CD14-positive monocyte (primary cell): ENCODE results near the gene UHMK1. TPM values are rescaled to one million over a fixed set of nuclear protein-coding genes. Genes with fewer than 3 reads are reported as not detected.
"Not testable (repeated sequence)": the region's sequence is repeated elsewhere in the genome, so short reads cannot be mapped to it uniquely, and the experiment has no call there.

Experiments used
- DNase-seq, 3 donors: peaks; one replicate each; pipeline ENCODE4 v3.0.0-alpha.2; 2011 to 2022
- H2AFZ ChIP-seq: 2 replicates; pipeline ENCODE4 v1.6.0; 2012; ENCODE audit warnings: mild to moderate bottlenecking, low read depth, low read length, inconsistent platforms; ENCODE audit not compliant: insufficient read depth, poor library complexity, severe bottlenecking
- H3K27ac ChIP-seq, 2 donors: 1 replicate in 1 of 2; 2 replicates in 1 of 2; pipeline ENCODE4 v1.5.1; 2012 to 2013; ENCODE audit warnings: low read length in 2 of 2, control low read depth in 1 of 2, inconsistent platforms in 1 of 2, low read depth in 1 of 2, mild to moderate bottlenecking in 1 of 2
- H3K27me3 ChIP-seq, 2 donors: one replicate each; pipeline versions ENCODE4 v1.6.0 to v1.6.1; 2011 to 2013; ENCODE audit warnings: low read length in 2 of 2; ENCODE audit not compliant: control insufficient read depth in 2 of 2, insufficient read depth in 2 of 2
- H3K36me3 ChIP-seq, 2 donors: replicated peaks in 1 of 2; 1 replicate in 1 of 2; 2 replicates in 1 of 2; pipeline versions ENCODE4 v1.5.1 to v1.6.1; 2012 to 2013; ENCODE audit warnings: low read length in 2 of 2, control low read depth in 1 of 2, inconsistent platforms in 1 of 2, mild to moderate bottlenecking in 1 of 2; ENCODE audit not compliant: insufficient read depth in 2 of 2, control insufficient read depth in 1 of 2
- H3K4me1 ChIP-seq, 2 donors: 1 replicate in 1 of 2; 2 replicates in 1 of 2; pipeline versions ENCODE4 v1.5.1 to v1.6.1; 2012 to 2013; ENCODE audit warnings: low read length in 2 of 2, control low read depth in 1 of 2, inconsistent platforms in 1 of 2, mild to moderate bottlenecking in 1 of 2, moderate library complexity in 1 of 2; ENCODE audit not compliant: insufficient read depth in 2 of 2, control insufficient read depth in 1 of 2
- H3K4me2 ChIP-seq: replicated peaks from 2 replicates; pipeline ENCODE3; 2012; ENCODE audit warnings: low read length, moderate library complexity, mild to moderate bottlenecking; ENCODE audit not compliant: poor library complexity, severe bottlenecking; ENCODE audit errors: extremely low read depth
- H3K4me3 ChIP-seq, 3 experiments: fragments of 200-600 bp in 1 of 3; sonication (generic) in 1 of 3; replicated peaks in 1 of 3; 1 replicate in 2 of 3; 2 replicates in 1 of 3; pipeline ENCODE4 v1.5.1; 2011 to 2013; ENCODE audit warnings: low read length in 3 of 3, mild to moderate bottlenecking in 3 of 3, control low read depth in 2 of 3, low read depth in 2 of 3, inconsistent platforms in 1 of 3, moderate library complexity in 1 of 3
- H3K79me2 ChIP-seq: 2 replicates; pipeline ENCODE4 v1.6.0; 2012; ENCODE audit warnings: mild to moderate bottlenecking, control low read depth, inconsistent platforms, low read length, moderate library complexity; ENCODE audit not compliant: insufficient read depth
- H3K9ac ChIP-seq: 2 replicates; pipeline ENCODE4 v1.6.0; 2017; ENCODE audit warnings: low read length, mild to moderate bottlenecking; ENCODE audit not compliant: insufficient read depth, poor library complexity, severe bottlenecking
- H3K9me3 ChIP-seq, 2 donors: replicated peaks in 1 of 2; 1 replicate in 1 of 2; 2 replicates in 1 of 2; pipeline versions ENCODE4 v1.5.1 to v1.6.1; 2012 to 2013; ENCODE audit warnings: low read length in 2 of 2, control low read depth in 1 of 2; ENCODE audit not compliant: control insufficient read depth in 1 of 2, insufficient read depth in 1 of 2
- H4K20me1 ChIP-seq: 2 replicates; pipeline ENCODE4 v1.6.0; 2012; ENCODE audit warnings: mild to moderate bottlenecking, low read length, control low read depth, moderate library complexity; ENCODE audit not compliant: insufficient read depth
- H3K27ac Mint-ChIP-seq, 7 donors: one replicate each; pipeline ENCODE4 v1.8.0; 2020; ENCODE audit warnings: mild to moderate bottlenecking in 7 of 7, mixed read lengths in 7 of 7, moderate library complexity in 6 of 7, inconsistent platforms in 2 of 7
- H3K27me3 Mint-ChIP-seq, 3 donors: one replicate each; pipeline ENCODE4 v1.8.0; 2021 to 2022; ENCODE audit warnings: low read depth in 3 of 3, mild to moderate bottlenecking in 3 of 3, mixed read lengths in 3 of 3, moderate library complexity in 3 of 3, inconsistent platforms in 1 of 3
- H3K36me3 Mint-ChIP-seq, 2 donors: one replicate each; pipeline ENCODE4 v1.8.0; 2020; ENCODE audit warnings: mixed read lengths in 2 of 2, inconsistent platforms in 1 of 2, mild to moderate bottlenecking in 1 of 2
- H3K4me1 Mint-ChIP-seq: one replicate; pipeline ENCODE4 v1.8.0; 2020; ENCODE audit warnings: mild to moderate bottlenecking, mixed read lengths
- H3K4me3 Mint-ChIP-seq, 2 donors: one replicate each; pipeline ENCODE4 v1.8.0; 2020; ENCODE audit warnings: mild to moderate bottlenecking in 2 of 2, mixed read lengths in 2 of 2, moderate library complexity in 1 of 2
- H3K9me3 Mint-ChIP-seq, 7 donors: one replicate each; pipeline ENCODE4 v1.8.0; 2020 to 2022; ENCODE audit warnings: mixed read lengths in 7 of 7, mild to moderate bottlenecking in 6 of 7, moderate library complexity in 6 of 7, inconsistent platforms in 2 of 7
- WGBS: methylation state at CpG from one replicate; pipeline ENCODE4 v1.1.5; 2013; ENCODE audit warnings: missing lambda C conversion rate; ENCODE audit not compliant: insufficient coverage; 5-methylcytosine and 5-hydroxymethylcytosine counted together
- intact Hi-C, 2 donors: fragments of 100-400 bp; cut with micrococcal nuclease; formaldehyde crosslinking; loops; one replicate each; pipeline versions ENCODE4 v1.15.0 to v1.15.1; 2023
- polyA plus RNA-seq, 3 donors: library from polyadenylated mRNA; depleted of rRNA in 1 of 3; unstranded in 2 of 3; stranded (reverse) in 1 of 3; fragments of 300-500 nt in 2 of 3; fragments of >200 nt in 1 of 3; fragmentation: Illumina TruSeq in 2 of 3; gene quantifications; 1 replicate in 2 of 3; 2 replicates in 1 of 3; pipeline ENCODE4 v1.2.3, GENCODE V29; 2012 to 2021
- TF ChIP-seq, protein P1 (sequence below): fragments of 200-600 bp; IDR thresholded peaks from one replicate; pipeline ENCODE4 v1.8.0; 2022; ENCODE audit warnings: antibody characterized with exemption, mild to moderate bottlenecking

The UHMK1 gene
- polyA plus RNA-seq, 3 donors, result 14.9 to 38.2 (median 27.7) TPM

DNA sequence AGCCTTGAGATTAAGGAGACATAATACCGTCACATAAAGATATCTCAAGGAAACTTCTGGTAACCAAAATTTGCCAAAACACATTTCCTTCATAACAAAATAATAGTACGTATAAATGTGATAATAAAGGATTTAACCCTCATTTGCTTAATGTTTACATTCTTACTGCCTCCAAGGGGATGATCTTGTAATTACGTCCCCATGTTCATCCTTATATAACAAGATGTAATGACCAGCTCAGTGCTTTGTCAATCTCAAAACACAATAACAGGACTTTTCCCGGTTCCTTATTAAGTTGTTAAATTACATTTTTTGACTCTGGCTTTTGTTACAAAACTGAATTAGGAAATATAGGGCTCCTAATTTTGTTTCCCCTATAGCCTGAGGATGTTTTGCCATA, 41.3 kb upstream of the UHMK1 start:
- no peaks in the 10 kb centered on the region for H3K4me1 Mint-ChIP-seq
- Histone ChIP-seq H3K27me3 (no peaks in the 10 kb centered on the region), H3K9ac (no peak overlapping the region), H3K4me3 (no peak overlapping the region), H3K4me1 (no peaks in the 10 kb centered on the region), H4K20me1 (no peaks in the 10 kb centered on the region), H3K9me3 (no peaks in the 10 kb centered on the region), H3K4me2 (no peak overlapping the region), H3K27ac (no peak overlapping the region), H2AFZ (no peak overlapping the region), H3K79me2 (no peaks in the 10 kb centered on the region), H3K36me3 (no peaks in the 10 kb centered on the region)
- H3K36me3 Mint-ChIP-seq, result no peaks in the 10 kb centered on the region
- H3K27ac Mint-ChIP-seq, result no peak overlapping the region
- H3K27me3 Mint-ChIP-seq, result peaks cover 3 to 10% (median 8%) of the 10 kb centered on the region in 3 donors
- TF ChIP-seq, protein P1, sequence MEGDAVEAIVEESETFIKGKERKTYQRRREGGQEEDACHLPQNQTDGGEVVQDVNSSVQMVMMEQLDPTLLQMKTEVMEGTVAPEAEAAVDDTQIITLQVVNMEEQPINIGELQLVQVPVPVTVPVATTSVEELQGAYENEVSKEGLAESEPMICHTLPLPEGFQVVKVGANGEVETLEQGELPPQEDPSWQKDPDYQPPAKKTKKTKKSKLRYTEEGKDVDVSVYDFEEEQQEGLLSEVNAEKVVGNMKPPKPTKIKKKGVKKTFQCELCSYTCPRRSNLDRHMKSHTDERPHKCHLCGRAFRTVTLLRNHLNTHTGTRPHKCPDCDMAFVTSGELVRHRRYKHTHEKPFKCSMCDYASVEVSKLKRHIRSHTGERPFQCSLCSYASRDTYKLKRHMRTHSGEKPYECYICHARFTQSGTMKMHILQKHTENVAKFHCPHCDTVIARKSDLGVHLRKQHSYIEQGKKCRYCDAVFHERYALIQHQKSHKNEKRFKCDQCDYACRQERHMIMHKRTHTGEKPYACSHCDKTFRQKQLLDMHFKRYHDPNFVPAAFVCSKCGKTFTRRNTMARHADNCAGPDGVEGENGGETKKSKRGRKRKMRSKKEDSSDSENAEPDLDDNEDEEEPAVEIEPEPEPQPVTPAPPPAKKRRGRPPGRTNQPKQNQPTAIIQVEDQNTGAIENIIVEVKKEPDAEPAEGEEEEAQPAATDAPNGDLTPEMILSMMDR, result no peak
- intact Hi-C loops, result no loop called here
- DNase-seq, result no peak
- no CpG with 5 or more reads among the region's 4 CpGs for WGBS
- H3K9me3 Mint-ChIP-seq, result peaks cover 0 to 9% (median 3%) of the 10 kb centered on the region in 7 donors
- H3K4me3 Mint-ChIP-seq, result no peak overlapping the region

DNA sequence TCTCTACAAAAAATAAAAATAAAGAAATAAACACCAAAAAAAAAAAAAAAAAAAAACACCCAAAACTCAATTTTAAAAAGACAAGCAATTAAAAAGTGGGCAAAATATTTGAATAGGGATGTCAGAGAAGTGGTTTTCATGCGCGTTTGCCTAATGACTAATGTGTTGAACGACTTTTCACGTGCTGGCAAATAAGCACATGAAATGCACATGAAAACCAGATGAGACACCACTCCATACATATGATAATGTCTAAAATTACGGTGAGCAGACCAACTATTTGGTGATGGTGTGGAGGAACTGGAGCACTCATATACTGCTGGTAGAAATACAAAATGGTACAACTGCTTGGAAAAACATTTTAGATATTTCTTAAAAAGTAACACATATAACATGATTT, 39.4 kb upstream of the UHMK1 start:
- Mint-ChIP-seq H3K27me3 (peaks cover 3 to 7% (median 7%) of the 10 kb centered on the region in 3 donors), H3K4me3 (no peak overlapping the region), H3K36me3 (no peaks in the 10 kb centered on the region), H3K9me3 (peaks cover 0 to 7% (median 0%) of the 10 kb centered on the region in 7 donors), H3K27ac (no peak overlapping the region), H3K4me1 (no peaks in the 10 kb centered on the region)
- no peak overlapping the region for H3K27ac ChIP-seq
- no peaks in the 10 kb centered on the region for H4K20me1 ChIP-seq
- intact Hi-C loops, result no loop called here
- H3K4me3 ChIP-seq, result no peak overlapping the region
- TF ChIP-seq, protein P1, result no peak
- H3K36me3 ChIP-seq, result no peaks in the 10 kb centered on the region
- WGBS, result no CpG with 5 or more reads among the region's 5 CpGs
- H3K79me2 ChIP-seq, result no peaks in the 10 kb centered on the region
- no peaks in the 10 kb centered on the region for H3K9me3 ChIP-seq
- no peak overlapping the region for H3K4me2 ChIP-seq
- no peak for DNase-seq
- no peak overlapping the region for H2AFZ ChIP-seq
- H3K4me1 ChIP-seq, result no peaks in the 10 kb centered on the region
- no peak overlapping the region for H3K9ac ChIP-seq
- H3K27me3 ChIP-seq, result no peaks in the 10 kb centered on the region

DNA sequence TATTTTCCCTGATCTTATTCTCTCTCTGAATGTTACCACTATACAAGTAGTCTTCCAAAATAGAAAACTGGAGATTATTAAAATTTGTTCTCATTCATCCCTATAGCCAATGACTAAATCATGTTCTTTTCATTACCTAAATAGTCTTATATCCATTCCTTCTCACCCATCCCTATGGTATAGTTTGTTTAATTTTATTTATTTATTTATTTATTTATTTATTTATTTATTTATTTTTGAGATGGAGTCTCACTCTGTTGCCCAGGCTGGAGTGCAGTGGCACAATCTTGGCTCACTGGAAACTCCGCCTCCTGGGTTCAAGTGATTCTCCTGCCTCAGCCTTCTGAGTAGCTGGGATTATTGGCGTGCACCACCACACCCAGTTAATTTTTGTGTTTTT, 35.2 kb upstream of the UHMK1 start:
- H3K4me3 Mint-ChIP-seq, H2AFZ ChIP-seq, intact Hi-C loops, H3K27ac ChIP-seq, DNase-seq, H3K79me2 ChIP-seq, H3K9ac ChIP-seq, H3K36me3 Mint-ChIP-seq, H3K4me2 ChIP-seq, H3K9me3 Mint-ChIP-seq, H3K9me3 ChIP-seq, H3K4me1 Mint-ChIP-seq, H4K20me1 ChIP-seq, H3K36me3 ChIP-seq, H3K4me3 ChIP-seq, H3K4me1 ChIP-seq, H3K27me3 ChIP-seq: not testable (repeated sequence)
- peaks cover 0 to 12% (median 4%) of the 10 kb centered on the region in 3 donors for H3K27me3 Mint-ChIP-seq
- H3K27ac Mint-ChIP-seq, result peak overlapping the region in 1 of 7 donors; percentile 54
- WGBS, result 100% methylated on average over 1 of the region's 2 CpGs
